HG03442 (cell line): ENCODE measurements around the gene ANAPC2.

ENCODE experiments used
- ATAC-seq: cut with Tn5 transposase; IDR thresholded peaks from one replicate; pipeline ENCODE4 v1.9.1; 2021; ENCODE audit warnings: mild to moderate bottlenecking, moderate library complexity; ENCODE audit not compliant: unreplicated experiment

The ANAPC2 gene

DNA sequence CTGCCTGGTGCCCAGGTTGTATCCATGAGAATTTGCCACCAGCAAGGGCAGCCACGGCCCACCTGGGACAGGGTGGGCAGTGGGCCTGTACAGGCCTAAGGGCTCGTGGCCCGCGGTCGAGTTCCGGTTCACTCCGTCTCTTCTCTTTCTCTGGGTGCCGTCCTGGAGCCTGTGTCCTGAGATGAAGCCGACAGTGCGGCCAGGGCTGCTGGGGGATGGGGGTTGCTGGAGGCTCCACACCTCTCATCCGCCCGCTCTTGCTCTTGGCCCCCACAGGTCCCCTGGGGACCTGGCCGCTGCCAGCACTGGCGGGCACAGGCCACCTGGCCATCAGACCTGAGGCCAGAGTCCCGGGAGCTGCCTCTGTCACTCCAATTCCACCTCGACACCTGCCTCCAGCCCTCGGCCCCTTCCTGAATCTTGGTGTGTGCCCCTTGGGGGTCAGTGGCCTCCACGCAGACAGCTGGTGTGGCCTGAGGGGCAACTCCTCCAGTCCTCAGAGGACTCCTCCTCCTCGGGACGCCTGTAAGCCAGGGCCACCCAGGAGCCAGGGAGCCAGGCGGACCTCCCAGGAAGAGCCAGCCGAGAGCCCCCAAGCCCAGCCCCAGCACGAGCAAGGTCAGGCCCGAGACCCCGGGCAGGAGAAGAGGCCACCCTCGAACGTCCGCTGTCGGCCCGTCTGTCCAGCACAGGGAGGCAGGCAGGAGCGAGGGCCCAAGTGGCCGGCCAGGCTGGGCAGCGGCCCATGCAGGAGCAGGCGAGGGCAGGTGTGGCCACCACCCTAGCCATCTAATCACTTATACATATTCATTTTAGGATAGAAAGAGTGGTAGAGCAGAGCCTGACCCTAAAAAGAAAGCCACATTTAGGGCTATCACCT lies 23.8 kb downstream of the ANAPC2 start:
- no peak for ATAC-seq

DNA sequence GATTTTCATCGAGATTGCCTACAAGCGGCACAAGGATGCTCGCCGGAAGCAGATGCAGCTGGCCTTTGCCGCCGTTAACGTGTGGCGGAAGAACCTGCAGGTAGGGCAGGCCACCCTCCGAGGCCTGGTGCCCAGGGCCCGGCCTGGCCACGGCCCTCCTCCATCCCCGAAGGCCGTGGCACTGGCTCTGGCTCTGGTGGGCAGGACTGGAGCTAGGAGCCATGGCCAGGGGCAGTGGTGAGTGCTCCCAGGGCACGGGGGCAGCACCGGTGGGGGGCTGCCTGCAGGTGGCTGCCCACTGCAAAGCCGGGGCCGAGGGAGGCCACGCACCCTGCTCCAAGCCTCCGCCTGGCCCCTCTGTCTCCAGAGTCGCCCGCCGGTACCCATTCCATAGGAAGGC lies 24.6 kb downstream of the ANAPC2 start:
- no peak for ATAC-seq

DNA sequence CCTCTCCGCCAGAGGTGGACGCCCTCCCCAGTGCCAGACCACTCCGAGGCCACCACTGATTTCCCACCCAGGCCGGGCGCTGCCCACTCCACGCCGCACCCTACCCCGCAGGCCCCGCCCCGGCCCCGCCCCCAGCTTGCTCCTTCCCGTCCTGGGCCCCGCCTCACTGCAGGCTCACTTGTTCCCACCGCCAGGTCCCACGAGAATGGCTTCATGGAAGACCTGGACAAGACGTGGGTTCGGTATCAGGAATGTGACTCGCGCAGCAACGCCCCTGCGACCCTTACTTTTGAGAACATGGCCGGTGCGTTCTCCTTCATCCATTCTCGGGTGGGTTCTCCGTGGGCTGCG lies 25.0 kb downstream of the ANAPC2 start:
- no peak for ATAC-seq

DNA sequence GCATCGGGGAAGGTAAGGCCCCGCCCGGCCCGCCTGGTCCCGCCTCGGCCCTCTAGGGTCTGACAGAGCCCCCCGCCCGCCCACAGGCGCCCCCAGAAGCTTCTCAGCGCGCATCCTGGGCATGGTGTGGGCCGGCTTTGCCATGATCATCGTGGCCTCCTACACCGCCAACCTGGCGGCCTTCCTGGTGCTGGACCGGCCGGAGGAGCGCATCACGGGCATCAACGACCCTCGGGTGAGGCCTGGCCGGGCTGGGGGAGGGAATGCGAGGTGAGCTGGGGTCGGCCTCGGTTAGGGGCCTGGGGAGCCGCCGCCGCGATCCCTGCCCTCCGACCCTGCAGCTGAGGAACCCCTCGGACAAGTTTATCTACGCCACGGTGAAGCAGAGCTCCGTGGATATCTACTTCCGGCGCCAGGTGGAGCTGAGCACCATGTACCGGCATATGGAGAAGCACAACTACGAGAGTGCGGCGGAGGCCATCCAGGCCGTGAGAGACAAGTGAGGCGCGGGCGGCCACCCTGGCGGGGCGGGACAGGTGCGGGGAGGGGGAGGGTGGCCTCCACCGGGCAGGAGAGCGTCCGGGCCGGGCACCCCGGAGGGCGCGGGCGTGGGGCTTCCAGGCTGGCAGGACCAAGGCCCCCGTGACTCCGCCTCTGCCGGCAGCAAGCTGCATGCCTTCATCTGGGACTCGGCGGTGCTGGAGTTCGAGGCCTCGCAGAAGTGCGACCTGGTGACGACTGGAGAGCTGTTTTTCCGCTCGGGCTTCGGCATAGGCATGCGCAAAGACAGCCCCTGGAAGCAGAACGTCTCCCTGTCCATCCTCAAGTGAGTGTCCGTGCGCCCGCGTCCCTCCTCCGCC lies 25.6 kb downstream of the ANAPC2 start:
- no peak for ATAC-seq

- ATAC-seq: no peak
Measured at GRCh38 chr9:137161558-137162486, 26.5 kb downstream of the ANAPC2 start.

DNA sequence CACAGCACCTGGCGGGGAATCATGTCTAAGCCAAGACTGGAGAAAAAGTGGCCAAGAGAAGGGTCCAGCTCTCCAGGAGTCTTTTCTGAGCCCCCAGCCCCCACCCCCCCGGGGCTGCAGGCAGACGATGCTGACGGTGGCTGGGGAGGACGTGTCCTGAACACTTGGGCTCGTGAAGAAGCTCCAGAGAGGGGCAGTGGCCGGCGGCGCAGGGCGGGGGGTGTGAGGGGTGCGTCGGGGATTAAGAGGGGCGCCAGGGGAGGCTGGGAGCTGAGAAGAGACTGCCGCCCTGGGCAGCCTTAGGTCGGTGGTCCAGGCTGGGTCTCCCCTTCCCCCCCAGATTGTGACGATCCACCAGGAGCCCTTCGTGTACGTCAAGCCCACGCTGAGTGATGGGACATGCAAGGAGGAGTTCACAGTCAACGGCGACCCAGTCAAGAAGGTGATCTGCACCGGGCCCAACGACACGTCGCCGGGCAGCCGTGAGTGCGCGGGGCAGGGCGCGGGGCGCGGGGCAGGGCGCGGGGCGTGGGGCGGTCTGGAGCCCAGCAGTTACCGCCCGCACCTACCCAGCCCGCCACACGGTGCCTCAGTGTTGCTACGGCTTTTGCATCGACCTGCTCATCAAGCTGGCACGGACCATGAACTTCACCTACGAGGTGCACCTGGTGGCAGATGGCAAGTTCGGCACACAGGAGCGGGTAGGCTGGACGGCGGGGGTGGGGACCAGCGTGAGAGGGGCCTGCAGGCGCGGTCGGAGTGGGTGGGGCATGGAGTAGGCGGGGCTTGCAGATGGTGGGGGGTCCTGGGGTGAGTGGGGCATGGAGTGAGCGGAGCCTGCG lies 27.4 kb downstream of the ANAPC2 start:
- no peak for ATAC-seq

DNA sequence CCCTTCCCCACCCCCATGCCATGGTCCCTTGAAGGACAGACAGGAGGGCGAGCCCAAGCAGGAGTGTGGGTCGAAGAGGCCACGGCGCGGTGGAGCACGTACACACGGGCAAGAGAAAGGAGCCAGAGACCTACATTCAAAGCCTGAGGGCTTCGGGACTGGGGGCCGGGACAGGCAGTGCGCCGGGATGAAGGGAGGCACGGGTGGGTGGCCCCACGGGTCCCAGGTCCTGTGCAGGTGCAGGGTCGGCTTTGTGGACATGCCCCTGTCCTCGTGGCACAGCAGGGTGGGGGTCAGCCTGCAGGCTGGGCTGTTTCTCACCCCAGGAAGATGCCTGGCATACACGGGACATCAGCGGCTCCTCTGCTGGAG lies 28.3 kb downstream of the ANAPC2 start:
- no peak for ATAC-seq

DNA sequence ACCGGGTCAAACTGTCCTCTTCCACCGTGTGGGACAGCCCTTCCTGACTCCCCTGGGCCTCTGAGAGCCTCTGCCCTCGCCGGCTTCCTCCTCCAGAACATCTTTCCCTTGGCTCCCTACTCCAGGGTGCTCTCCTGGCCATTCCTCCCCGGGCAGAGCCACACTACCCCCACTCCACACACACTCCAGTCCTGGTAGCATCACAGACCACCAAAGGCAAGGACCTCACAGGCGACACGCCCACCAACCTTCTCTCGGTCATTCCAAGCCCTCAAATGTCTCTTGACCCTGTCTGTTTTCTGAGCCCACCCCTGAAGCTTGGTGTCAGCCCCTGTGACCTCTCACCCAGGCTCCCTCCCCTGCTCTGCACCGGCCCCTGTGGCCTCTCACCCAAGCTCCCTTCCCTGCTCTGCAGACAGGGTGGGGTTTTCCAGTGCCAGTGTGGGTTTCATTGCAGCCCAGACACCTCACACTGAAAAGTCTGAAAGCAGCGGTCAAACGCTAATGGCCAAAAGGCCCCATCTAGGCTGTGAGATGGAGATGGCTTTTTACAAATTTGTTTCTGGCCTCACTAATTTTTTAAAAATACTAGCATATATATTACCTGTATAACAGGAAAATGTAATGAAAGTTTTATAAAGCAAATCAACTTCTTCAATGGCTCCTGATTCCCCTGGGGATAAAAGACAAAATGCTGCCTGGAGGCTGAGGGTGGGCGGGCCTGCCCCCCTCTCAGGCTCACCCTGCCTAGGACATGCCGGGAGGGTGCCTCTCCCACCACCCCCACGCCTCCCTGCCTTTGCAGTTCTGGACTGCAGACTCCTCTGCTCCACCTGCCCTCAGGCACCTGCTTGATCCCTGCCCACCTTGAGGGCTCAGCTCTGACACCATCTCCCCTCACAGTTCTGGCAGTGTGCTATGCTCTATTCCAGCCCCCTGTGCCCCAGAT lies 29.0 kb downstream of the ANAPC2 start:
- no peak for ATAC-seq

- ATAC-seq: no peak
Measured at GRCh38 chr9:137158625-137159024, 29.7 kb downstream of the ANAPC2 start.

DNA sequence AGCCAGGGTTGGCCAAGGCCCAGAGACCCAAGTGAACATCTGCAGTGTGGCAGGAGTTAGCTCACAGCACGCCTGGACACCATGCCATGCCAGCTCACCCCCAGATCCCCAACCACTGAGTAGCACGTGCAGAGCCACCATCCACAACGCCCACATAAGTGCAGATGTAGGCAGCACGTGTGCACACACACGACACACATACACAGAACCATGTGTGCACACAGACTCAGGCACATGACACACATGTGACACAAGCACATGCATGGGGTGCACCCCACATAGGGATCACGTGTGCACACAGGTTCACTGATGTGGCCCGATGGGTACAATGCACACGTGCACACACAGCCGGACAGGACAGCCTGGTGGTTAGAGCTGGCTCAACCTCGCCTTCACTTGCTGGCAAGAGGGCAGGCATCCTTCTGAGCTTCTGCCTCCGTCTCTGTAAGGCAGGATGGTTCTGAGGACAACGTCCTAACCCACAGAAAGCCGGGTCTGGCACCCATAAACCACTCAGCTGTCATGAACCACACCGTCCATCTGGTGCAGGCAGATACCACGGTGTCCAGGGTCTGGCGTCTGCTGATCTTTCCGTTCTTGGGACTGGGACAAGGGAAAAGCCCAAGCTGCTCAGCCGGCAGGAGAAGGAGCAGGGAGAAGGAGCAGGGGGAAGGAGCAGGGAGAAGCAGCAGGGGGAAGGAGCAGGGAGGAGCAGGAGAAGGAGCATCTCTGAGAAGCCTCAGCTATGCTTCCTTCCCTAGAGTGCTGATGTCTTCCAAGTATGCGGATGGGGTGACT lies 30.5 kb downstream of the ANAPC2 start:
- ATAC-seq: no peak

GRCh38 chr9:137156567-137157375 lies 31.6 kb downstream of the ANAPC2 start:
- ATAC-seq: no peak

- ATAC-seq: no peak
Measured at GRCh38 chr9:137152844-137153405, 35.4 kb downstream of the ANAPC2 start.

- no peak for ATAC-seq
Measured at GRCh38 chr9:137150617-137151457, 37.5 kb downstream of the ANAPC2 start.

DNA sequence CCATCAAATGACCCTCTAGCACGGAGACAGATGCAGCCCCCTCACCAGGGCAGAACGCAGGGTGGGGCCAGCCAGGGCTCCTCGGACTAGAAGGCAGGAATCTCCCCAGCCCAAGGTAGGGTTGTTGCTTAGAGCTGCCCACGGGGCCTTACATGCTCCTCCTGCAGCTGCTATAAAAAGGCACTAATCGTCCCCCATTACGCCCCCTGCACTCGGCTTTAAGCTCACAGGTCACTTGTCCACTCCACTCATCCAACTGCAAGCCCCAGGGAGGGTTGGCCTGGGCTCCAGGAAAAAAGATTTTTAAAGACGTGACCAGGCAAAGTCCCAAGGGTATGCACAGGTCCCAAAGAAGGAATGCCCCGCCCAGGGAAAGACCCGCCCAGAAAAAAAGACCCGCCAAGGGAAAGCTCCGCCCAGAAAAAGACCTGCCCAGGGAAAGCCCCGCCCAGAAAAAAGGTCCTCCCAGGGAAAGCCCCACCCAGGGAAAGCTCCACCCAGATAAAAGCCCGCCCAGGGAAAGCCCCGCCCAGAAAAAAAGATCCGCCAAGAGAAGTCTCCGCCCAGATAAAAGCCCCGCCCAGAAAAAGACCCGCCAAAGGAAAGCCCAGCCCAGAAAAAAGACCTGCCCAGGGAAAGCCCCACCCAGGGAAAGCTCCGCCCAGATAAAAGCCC lies 38.3 kb downstream of the ANAPC2 start:
- ATAC-seq: no peak

- ATAC-seq: no peak
Measured at GRCh38 chr9:137149363-137149762, 39.0 kb downstream of the ANAPC2 start.

GRCh38 chr9:137148661-137149060 lies 39.7 kb downstream of the ANAPC2 start:
- no peak for ATAC-seq
